Peyer's patch (tissue), 4 donors: ENCODE results near the gene ANKRD55.

ENCODE experiments used
- POLR2A ChIP-seq, 2 donors: fragments of 450-650 bp; IDR thresholded peaks; one replicate each; pipeline ENCODE4 v1.5.1; 2017; ENCODE audit warnings: antibody characterized with exemption in 2 of 2, mild to moderate bottlenecking in 2 of 2, moderate library complexity in 2 of 2
- TF ChIP-seq, protein P1 (sequence below), 6 experiments: fragments of 450-650 bp in 4 of 6; fragments of 200-600 bp in 2 of 6; sonication (generic) in 1 of 6; IDR thresholded peaks; one replicate each; pipeline ENCODE4 v1.5.1; 2017 to 2019; ENCODE audit warnings: antibody characterized with exemption in 6 of 6, mild to moderate bottlenecking in 3 of 6, moderate library complexity in 1 of 6

DNA sequence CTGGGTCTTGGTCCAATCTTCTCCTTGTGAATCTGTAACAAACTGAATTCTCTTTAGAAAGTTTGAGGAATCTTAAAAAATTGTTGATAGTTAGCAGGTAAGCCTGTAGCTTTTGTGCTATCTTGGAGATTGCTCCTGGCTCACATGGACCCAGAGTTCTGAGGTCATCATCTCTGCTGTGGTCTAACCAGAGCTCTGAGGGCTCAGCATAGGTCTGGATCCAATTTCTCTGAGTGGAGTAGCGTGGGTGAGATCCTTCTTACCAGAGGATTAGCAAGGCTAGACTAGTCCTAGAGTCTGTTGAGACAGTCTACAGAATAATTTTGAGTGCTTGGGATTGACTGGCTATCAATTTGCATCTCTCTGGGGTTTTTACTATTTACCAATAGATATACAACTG, 177.8 kb downstream of the ANKRD55 start:
- TF ChIP-seq, protein P1, sequence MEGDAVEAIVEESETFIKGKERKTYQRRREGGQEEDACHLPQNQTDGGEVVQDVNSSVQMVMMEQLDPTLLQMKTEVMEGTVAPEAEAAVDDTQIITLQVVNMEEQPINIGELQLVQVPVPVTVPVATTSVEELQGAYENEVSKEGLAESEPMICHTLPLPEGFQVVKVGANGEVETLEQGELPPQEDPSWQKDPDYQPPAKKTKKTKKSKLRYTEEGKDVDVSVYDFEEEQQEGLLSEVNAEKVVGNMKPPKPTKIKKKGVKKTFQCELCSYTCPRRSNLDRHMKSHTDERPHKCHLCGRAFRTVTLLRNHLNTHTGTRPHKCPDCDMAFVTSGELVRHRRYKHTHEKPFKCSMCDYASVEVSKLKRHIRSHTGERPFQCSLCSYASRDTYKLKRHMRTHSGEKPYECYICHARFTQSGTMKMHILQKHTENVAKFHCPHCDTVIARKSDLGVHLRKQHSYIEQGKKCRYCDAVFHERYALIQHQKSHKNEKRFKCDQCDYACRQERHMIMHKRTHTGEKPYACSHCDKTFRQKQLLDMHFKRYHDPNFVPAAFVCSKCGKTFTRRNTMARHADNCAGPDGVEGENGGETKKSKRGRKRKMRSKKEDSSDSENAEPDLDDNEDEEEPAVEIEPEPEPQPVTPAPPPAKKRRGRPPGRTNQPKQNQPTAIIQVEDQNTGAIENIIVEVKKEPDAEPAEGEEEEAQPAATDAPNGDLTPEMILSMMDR (IDR thresholded peaks at IDR 0.05), result no peak
- TF ChIP-seq POLR2A (IDR thresholded peaks at IDR 0.05), result no peak
